GM23248 (cell line): Measurements from ENCODE around the gene OMG. TPM values are rescaled to one million over a fixed set of nuclear protein-coding genes. Genes with fewer than 3 reads are reported as not detected.

ENCODE experiments used
- DNase-seq: peaks from one replicate; pipeline ENCODE4 v3.0.0-alpha.2; 2015
- H2AFZ ChIP-seq: fragments of 200-600 bp; sonication (generic); 2 replicates; pipeline ENCODE4 v1.6.1; 2016; ENCODE audit warnings: antibody characterized with exemption
- H3F3A ChIP-seq: fragments of 200-600 bp; sonication (generic); 2 replicates; pipeline ENCODE4 v1.6.1; 2016; ENCODE audit warnings: mild to moderate bottlenecking, antibody characterized with exemption, mixed run types; ENCODE audit not compliant: insufficient read depth
- H3K27ac ChIP-seq: fragments of 200-600 bp; sonication (generic); 2 replicates; pipeline ENCODE4 v1.5.1; 2016; ENCODE audit warnings: mild to moderate bottlenecking
- H3K27me3 ChIP-seq: fragments of 200-600 bp; sonication (generic); replicated peaks from 2 replicates; pipeline ENCODE4 v1.6.1; 2016; ENCODE audit warnings: mild to moderate bottlenecking; ENCODE audit not compliant: insufficient read depth
- H3K36me3 ChIP-seq: fragments of 200-600 bp; sonication (generic); 2 replicates; pipeline ENCODE4 v1.6.1; 2016; ENCODE audit warnings: low read depth, mild to moderate bottlenecking
- H3K4me1 ChIP-seq: fragments of 200-600 bp; sonication (generic); 2 replicates; pipeline ENCODE4 v1.6.1; 2016; ENCODE audit warnings: mild to moderate bottlenecking; ENCODE audit not compliant: insufficient read depth
- H3K4me2 ChIP-seq: fragments of 200-600 bp; sonication (generic); one replicate; pipeline ENCODE4 v1.6.1; 2016; ENCODE audit warnings: mild to moderate bottlenecking; ENCODE audit not compliant: unreplicated experiment
- H3K4me3 ChIP-seq: fragments of 200-600 bp; sonication (generic); 2 replicates; pipeline ENCODE4 v1.5.1; 2016; ENCODE audit warnings: mild to moderate bottlenecking
- H3K79me2 ChIP-seq: fragments of 200-600 bp; sonication (generic); 2 replicates; pipeline ENCODE4 v1.6.1; 2016; ENCODE audit warnings: mild to moderate bottlenecking; ENCODE audit not compliant: insufficient read depth
- H3K9ac ChIP-seq: fragments of 200-600 bp; sonication (generic); 2 replicates; pipeline ENCODE4 v1.6.1; 2016; ENCODE audit warnings: mild to moderate bottlenecking
- H3K9me2 ChIP-seq: fragments of 200-600 bp; sonication (generic); 2 replicates; pipeline ENCODE4 v1.6.1; 2016; ENCODE audit warnings: mixed run types, mild to moderate bottlenecking, moderate library complexity; ENCODE audit not compliant: insufficient read depth
- H3K9me3 ChIP-seq: fragments of 200-600 bp; sonication (generic); one replicate; pipeline ENCODE4 v1.6.1; 2017; ENCODE audit warnings: low read depth
- H4K20me1 ChIP-seq: fragments of 200-600 bp; sonication (generic); 2 replicates; pipeline ENCODE4 v1.6.0; 2016; ENCODE audit not compliant: insufficient read depth
- EZH2 ChIP-seq: fragments of 200-600 bp; sonication (generic); IDR thresholded peaks from 2 replicates; pipeline ENCODE4 v1.6.1; 2018; ENCODE audit warnings: antibody characterized with exemption, mild to moderate bottlenecking; ENCODE audit not compliant: insufficient read depth, poor library complexity, severe bottlenecking
- EZH2phosphoT487 ChIP-seq: fragments of 200-600 bp; sonication (generic); IDR thresholded peaks from 2 replicates; pipeline ENCODE4 v1.6.1; 2018; ENCODE audit warnings: antibody characterized with exemption, moderate library complexity, mild to moderate bottlenecking, low read depth; ENCODE audit not compliant: insufficient read depth
- WGBS, 2 experiments: methylation state at CpG; one replicate each; pipeline ENCODE4 v1.1.6; 2015 to 2017; ENCODE audit warnings: low lambda C conversion rate in 2 of 2, low coverage in 1 of 2; ENCODE audit errors: missing lambda C conversion rate in 2 of 2; 5-methylcytosine and 5-hydroxymethylcytosine counted together
- in situ Hi-C: fragments of 300-500 bp; cut with MboI; formaldehyde crosslinking; loops from 2 replicates; pipeline ENCODE4 v1.15.0; 2020
- polyA plus RNA-seq: library from polyadenylated mRNA; unstranded; fragments of >200 nt; fragmentation: Nextera tagmentation; extraction: Ambion mirVana; gene quantifications from 2 replicates; pipeline ENCODE4 v1.2.1, GENCODE V29; 2016
- total RNA-seq: library from RNA; depleted of rRNA; stranded (reverse); fragments of >200 nt; shearing (Covaris generic); gene quantifications from 2 replicates; pipeline ENCODE4 v1.2.3, GENCODE V29; 2014

OMG gene
- total and polyA plus RNA-seq, 2 experiments from 2014 or later = 0.25 TPM; not detected in 1

DNA sequence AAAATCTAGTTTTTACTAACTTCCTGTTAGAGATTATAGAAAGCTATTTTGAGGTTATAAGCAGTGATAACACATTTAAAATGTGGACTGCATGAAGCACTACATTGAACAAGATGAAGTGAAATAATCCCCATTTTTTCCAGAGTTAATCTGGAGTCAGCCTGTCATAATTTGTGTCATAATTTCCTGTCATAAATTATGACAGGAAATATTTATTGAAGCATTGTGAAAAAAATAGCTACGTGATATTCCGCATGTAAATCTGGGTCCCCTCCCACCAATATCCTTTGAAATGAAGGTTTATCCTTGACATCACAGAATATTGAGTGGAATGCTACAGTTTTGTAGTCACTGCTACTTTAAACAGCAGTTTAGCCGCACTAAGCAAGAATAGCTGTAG lies 40.1 kb downstream of the OMG start:
- no peaks in the 10 kb centered on the region; the same call in 1 of the 2 replicates for H3K79me2 ChIP-seq
- no peak for TF ChIP-seq EZH2phosphoT487
- no peak for TF ChIP-seq EZH2
- H3K4me1 ChIP-seq = peaks cover 5% of the 10 kb centered on the region
- no peak overlapping the region for H3K4me3 ChIP-seq
- no peak overlapping the region for H3K4me2 ChIP-seq
- no peaks in the 10 kb centered on the region; the same call in 1 of the 2 replicates for H3K9me2 ChIP-seq
- peaks cover 39% of the 10 kb centered on the region for H3K36me3 ChIP-seq
- in situ Hi-C loops = no loop called here
- H3K27ac ChIP-seq = no peak overlapping the region
- H3F3A ChIP-seq = no peaks in the 10 kb centered on the region
- H3K9ac ChIP-seq = no peak overlapping the region
- no peaks in the 10 kb centered on the region for H3K9me3 ChIP-seq
- no peaks in the 10 kb centered on the region for H4K20me1 ChIP-seq
- H2AFZ ChIP-seq = no peak overlapping the region
- WGBS, 2 experiments = 92 to 100% methylated on average over 3 of the region's 3 CpGs
- DNase-seq = no peak
- no peaks in the 10 kb centered on the region for H3K27me3 ChIP-seq

DNA sequence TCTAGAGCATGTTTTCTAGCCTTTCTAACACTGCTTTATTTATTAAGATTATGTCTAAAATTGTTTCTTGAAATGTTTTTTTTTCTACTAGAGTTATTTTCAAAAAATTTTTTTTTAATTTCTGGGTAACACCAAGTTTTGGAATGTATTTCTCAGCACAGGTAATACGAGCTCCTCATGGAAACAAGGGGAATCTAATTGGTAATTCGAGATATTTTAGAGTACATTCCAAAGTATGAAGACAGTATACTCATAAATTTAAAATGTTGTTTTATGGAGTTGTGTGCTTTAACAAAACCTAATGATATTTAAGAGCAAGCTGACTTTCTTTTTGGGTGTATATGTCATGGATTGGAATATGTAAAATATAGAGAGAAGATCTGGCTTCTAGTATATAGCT lies 42.4 kb downstream of the OMG start:
- DNase-seq = no peak
- Histone ChIP-seq H3K36me3 (peaks cover 27% of the 10 kb centered on the region), H3K9ac (no peak overlapping the region), H3K9me3 (no peaks in the 10 kb centered on the region), H3K4me3 (no peak overlapping the region), H3K4me1 (peaks cover 28% of the 10 kb centered on the region), H3F3A (peaks cover 18% of the 10 kb centered on the region), H3K27me3 (no peaks in the 10 kb centered on the region), H3K4me2 (no peak overlapping the region), H3K27ac (no peak overlapping the region), H2AFZ (no peak overlapping the region), H3K79me2 (no peaks in the 10 kb centered on the region; the same call in 1 of the 2 replicates), H4K20me1 (no peaks in the 10 kb centered on the region), H3K9me2 (no peaks in the 10 kb centered on the region; the same call in 1 of the 2 replicates)
- WGBS, 2 experiments = 97 to 99% methylated on average over 2 of the region's 2 CpGs
- in situ Hi-C loops = no loop called here
- TF ChIP-seq EZH2phosphoT487 (no peak), EZH2 (no peak)

DNA sequence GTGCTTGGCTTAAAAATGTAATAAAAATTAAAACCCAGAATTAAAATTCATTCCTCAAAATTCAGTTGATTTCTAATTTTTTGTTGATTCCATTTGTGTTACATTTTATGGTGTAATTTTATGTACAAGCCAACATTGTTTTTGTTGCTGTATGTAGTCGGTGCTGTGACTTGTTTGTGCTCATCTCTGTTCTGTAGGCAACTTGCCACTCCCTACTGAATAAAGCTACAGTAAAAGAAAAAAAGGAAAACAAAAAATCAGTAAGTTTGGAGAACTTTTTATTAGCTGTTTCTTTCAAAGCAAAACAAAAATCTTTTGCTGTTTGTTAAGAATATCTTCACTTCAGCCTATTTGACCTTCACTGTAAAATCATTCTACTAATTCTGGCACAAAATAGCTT lies 44.3 kb downstream of the OMG start:
- Histone ChIP-seq H4K20me1 (no peaks in the 10 kb centered on the region), H3F3A (peaks cover 35% of the 10 kb centered on the region), H3K4me2 (no peak overlapping the region), H3K4me1 (peaks cover 46% of the 10 kb centered on the region), H3K9me2 (no peaks in the 10 kb centered on the region; the same call in 1 of the 2 replicates), H3K4me3 (no peak overlapping the region), H3K9me3 (no peaks in the 10 kb centered on the region), H3K79me2 (no peaks in the 10 kb centered on the region; the same call in 1 of the 2 replicates), H3K9ac (no peak overlapping the region), H2AFZ (no peak overlapping the region), H3K36me3 (peaks cover 15% of the 10 kb centered on the region), H3K27me3 (no peaks in the 10 kb centered on the region), H3K27ac (no peak overlapping the region)
- TF ChIP-seq EZH2 (no peak), EZH2phosphoT487 (no peak)
- in situ Hi-C loops = no loop called here
- 79 to 86% methylated on average over 1 of the region's 1 CpG for WGBS, 2 experiments
- no peak for DNase-seq

DNA sequence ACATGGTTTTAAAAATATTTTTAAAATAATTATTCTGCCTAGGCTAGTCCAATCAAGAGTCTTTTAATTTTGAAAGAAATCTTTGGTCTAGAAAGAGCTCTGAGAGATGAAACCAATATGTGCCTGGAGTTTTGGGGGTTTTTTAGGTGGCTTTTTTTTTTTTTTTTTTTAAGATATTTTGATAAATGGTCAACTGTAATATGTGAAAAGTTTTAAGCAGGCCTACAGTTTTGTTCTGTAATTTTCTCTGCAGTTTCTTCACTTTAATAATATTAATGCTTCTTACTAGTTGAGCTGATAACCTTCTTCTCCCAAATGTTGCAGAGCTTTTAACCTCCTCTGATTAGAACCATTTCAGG lies 45.1 kb downstream of the OMG start:
- in situ Hi-C loops = no loop called here
- no peak for TF ChIP-seq EZH2
- TF ChIP-seq EZH2phosphoT487 = no peak
- Histone ChIP-seq H3K4me3 (no peak overlapping the region), H3K27me3 (no peaks in the 10 kb centered on the region), H3K79me2 (no peaks in the 10 kb centered on the region; the same call in 1 of the 2 replicates), H3K27ac (no peak overlapping the region), H3K9me3 (no peaks in the 10 kb centered on the region), H3F3A (peaks cover 43% of the 10 kb centered on the region), H3K4me2 (no peak overlapping the region), H3K9ac (no peak overlapping the region), H3K4me1 (peaks cover 47% of the 10 kb centered on the region), H2AFZ (no peak overlapping the region), H4K20me1 (no peaks in the 10 kb centered on the region), H3K36me3 (peaks cover 15% of the 10 kb centered on the region), H3K9me2 (no peaks in the 10 kb centered on the region; the same call in 1 of the 2 replicates)
- no peak for DNase-seq
